Hepatocyte (in vitro differentiated cells): ENCODE measurements around the gene CTBP1. TPM values are rescaled to one million over a fixed set of nuclear protein-coding genes. Genes with fewer than 3 reads are reported as not detected.

Source experiments
- DNase-seq: peaks from one replicate; pipeline ENCODE4 v3.0.0-alpha.2; 2016; ENCODE audit warnings: low spot score
- H2AFZ ChIP-seq: fragments of 200-600 bp; sonication (generic); 2 replicates; pipeline ENCODE4 v1.6.0; 2016; ENCODE audit warnings: antibody characterized with exemption, mild to moderate bottlenecking
- H3K27ac ChIP-seq: fragments of 200-600 bp; sonication (generic); 2 replicates; pipeline ENCODE4 v1.5.1; 2016; ENCODE audit warnings: mild to moderate bottlenecking
- H3K27me3 ChIP-seq: fragments of 200-600 bp; sonication (generic); 2 replicates; pipeline ENCODE4 v1.6.1; 2016
- H3K36me3 ChIP-seq: fragments of 200-600 bp; sonication (generic); replicated peaks from 2 replicates; pipeline ENCODE4 v1.5.1; 2016; ENCODE audit warnings: low read depth; ENCODE audit not compliant: insufficient read depth
- H3K4me1 ChIP-seq: fragments of 200-600 bp; sonication (generic); 2 replicates; pipeline ENCODE4 v1.5.1; 2016; ENCODE audit warnings: mild to moderate bottlenecking, moderate library complexity; ENCODE audit not compliant: insufficient read depth
- H3K4me2 ChIP-seq: fragments of 200-600 bp; sonication (generic); 2 replicates; pipeline ENCODE4 v1.6.0; 2016
- H3K4me3 ChIP-seq: fragments of 200-600 bp; sonication (generic); 2 replicates; pipeline ENCODE4 v1.5.1; 2016; ENCODE audit warnings: mild to moderate bottlenecking
- H3K79me2 ChIP-seq: fragments of 200-600 bp; sonication (generic); 2 replicates; pipeline ENCODE4 v1.6.0; 2017; ENCODE audit warnings: mild to moderate bottlenecking
- H3K9me2 ChIP-seq: fragments of 200-600 bp; sonication (generic); replicated peaks from 2 replicates; pipeline ENCODE4 v1.6.0; 2017; ENCODE audit warnings: mild to moderate bottlenecking; ENCODE audit not compliant: insufficient read depth
- H3K9me3 ChIP-seq: fragments of 200-600 bp; sonication (generic); 2 replicates; pipeline ENCODE4 v1.5.1; 2016; ENCODE audit warnings: low read depth, mild to moderate bottlenecking
- H4K20me1 ChIP-seq: fragments of 200-600 bp; sonication (generic); 2 replicates; pipeline ENCODE4 v1.6.0; 2016; ENCODE audit warnings: mild to moderate bottlenecking; ENCODE audit not compliant: insufficient read depth, poor library complexity, severe bottlenecking
- EZH2 ChIP-seq: fragments of 200-600 bp; sonication (generic); IDR thresholded peaks from 2 replicates; pipeline ENCODE4 v1.6.1; 2016; ENCODE audit warnings: antibody characterized with exemption, mild to moderate bottlenecking, borderline replicate concordance
- EZH2phosphoT487 ChIP-seq: fragments of 200-600 bp; sonication (generic); IDR thresholded peaks from one replicate; pipeline ENCODE4 v1.6.1; 2018; ENCODE audit warnings: antibody characterized with exemption, mild to moderate bottlenecking, low read depth, moderate library complexity; ENCODE audit not compliant: unreplicated experiment, severe bottlenecking
- WGBS: methylation state at CpG from one replicate; pipeline ENCODE4 v1.1.6; 2016; ENCODE audit warnings: low lambda C conversion rate; ENCODE audit errors: missing lambda C conversion rate; 5-methylcytosine and 5-hydroxymethylcytosine counted together
- polyA plus RNA-seq: library from polyadenylated mRNA; unstranded; fragments of >200 nt; fragmentation: Nextera tagmentation; extraction: Ambion mirVana; gene quantifications from 2 replicates; pipeline ENCODE4 v1.2.1, GENCODE V29; 2016
- total RNA-seq: library from RNA; depleted of rRNA; stranded (reverse); fragments of >200 nt; gene quantifications from 2 replicates; pipeline ENCODE4 v1.2.3, GENCODE V29; 2014
- TF ChIP-seq, protein P1 (sequence below): fragments of 200-600 bp; sonication (generic); IDR thresholded peaks from 2 replicates; pipeline ENCODE4 v1.5.1; 2016; ENCODE audit warnings: antibody characterized with exemption, mild to moderate bottlenecking; ENCODE audit not compliant: poor library complexity

Gene CTBP1
- total and polyA plus RNA-seq, 2 experiments from 2014 or later: 169 to 179 TPM

DNA sequence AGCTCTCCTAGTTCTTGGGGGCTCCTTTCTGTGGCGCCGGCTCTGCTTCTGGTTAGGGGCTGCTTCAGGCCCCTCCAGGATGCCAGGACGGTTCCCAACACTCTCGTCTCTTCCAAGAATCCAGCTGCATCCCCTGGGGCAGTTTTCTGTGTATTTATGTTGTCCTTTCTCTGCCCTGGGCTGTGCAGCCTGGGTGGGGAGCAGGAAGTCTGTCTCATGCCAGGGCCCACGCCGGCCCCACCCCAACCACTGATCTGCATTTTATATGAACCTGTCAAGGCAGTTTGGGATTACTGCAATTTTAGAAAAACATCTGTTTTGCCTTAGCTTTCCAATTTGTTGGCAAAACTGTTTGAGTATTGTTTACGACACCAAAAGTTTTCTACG lies 14.6 kb downstream of the CTBP1 start:
- Histone ChIP-seq H3K27ac (peak overlapping the region; percentile 80), H2AFZ (no peak overlapping the region), H3K4me3 (no peak overlapping the region), H4K20me1 (peaks cover 42% of the 10 kb centered on the region), H3K36me3 (no peaks in the 10 kb centered on the region), H3K4me2 (peak overlapping the region; percentile 41), H3K9me3 (no peaks in the 10 kb centered on the region), H3K9me2 (no peaks in the 10 kb centered on the region), H3K79me2 (peaks cover 49% of the 10 kb centered on the region), H3K4me1 (peaks cover 14% of the 10 kb centered on the region), H3K27me3 (no peaks in the 10 kb centered on the region)
- TF ChIP-seq EZH2: no peak
- TF ChIP-seq EZH2phosphoT487: no peak
- TF ChIP-seq, protein P1, sequence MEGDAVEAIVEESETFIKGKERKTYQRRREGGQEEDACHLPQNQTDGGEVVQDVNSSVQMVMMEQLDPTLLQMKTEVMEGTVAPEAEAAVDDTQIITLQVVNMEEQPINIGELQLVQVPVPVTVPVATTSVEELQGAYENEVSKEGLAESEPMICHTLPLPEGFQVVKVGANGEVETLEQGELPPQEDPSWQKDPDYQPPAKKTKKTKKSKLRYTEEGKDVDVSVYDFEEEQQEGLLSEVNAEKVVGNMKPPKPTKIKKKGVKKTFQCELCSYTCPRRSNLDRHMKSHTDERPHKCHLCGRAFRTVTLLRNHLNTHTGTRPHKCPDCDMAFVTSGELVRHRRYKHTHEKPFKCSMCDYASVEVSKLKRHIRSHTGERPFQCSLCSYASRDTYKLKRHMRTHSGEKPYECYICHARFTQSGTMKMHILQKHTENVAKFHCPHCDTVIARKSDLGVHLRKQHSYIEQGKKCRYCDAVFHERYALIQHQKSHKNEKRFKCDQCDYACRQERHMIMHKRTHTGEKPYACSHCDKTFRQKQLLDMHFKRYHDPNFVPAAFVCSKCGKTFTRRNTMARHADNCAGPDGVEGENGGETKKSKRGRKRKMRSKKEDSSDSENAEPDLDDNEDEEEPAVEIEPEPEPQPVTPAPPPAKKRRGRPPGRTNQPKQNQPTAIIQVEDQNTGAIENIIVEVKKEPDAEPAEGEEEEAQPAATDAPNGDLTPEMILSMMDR: no peak
- 69% methylated on average over 8 of the region's 8 CpGs for WGBS
- DNase-seq: peak; percentile 41

DNA sequence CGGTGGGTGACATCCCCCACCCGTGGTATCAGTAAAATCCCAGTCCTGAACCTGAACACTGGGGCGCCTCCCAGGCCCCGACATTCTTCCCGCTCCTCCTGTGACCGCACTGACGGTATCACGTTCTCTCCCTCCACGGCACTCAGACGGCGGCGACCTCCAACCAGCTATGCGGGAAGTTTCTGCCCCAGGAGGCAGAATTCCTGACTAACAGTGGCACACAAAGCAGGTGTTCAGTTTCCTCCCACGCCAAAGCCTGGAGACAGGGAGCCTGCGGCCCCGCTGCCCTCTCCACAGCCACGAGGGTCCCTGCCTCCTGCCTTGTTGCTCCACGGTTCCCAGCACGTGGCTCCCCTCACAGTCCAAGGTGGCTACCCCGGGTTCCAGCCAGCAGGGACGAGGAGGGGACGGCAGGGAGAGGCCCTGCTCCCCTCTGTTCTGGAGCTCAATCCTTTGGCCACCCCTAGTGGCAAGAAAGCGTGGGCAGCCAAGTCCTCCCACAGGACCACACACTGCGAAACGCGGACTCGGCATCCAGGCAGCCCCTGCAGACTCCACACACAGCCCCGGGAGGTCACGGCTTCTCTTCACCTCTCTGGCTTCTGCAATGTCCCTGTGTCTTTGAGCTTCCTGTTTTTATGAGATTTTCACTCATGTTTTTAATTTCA lies 15.2 kb downstream of the CTBP1 start:
- H2AFZ ChIP-seq: no peak overlapping the region
- peaks cover 36% of the 10 kb centered on the region for H4K20me1 ChIP-seq
- H3K9me2 ChIP-seq: no peaks in the 10 kb centered on the region
- TF ChIP-seq EZH2 (no peak), EZH2phosphoT487 (no peak)
- TF ChIP-seq, protein P1: peak; percentile 33
- no peaks in the 10 kb centered on the region for H3K27me3 ChIP-seq
- peaks cover 44% of the 10 kb centered on the region for H3K79me2 ChIP-seq
- peak overlapping the region; percentile 41 for H3K4me2 ChIP-seq
- H3K36me3 ChIP-seq: no peaks in the 10 kb centered on the region
- 77% methylated on average over 29 of the region's 29 CpGs for WGBS
- H3K4me3 ChIP-seq: no peak overlapping the region
- peak; percentile 48 for DNase-seq
- H3K27ac ChIP-seq: peak overlapping the region; percentile 80
- peaks cover 14% of the 10 kb centered on the region for H3K4me1 ChIP-seq
- no peaks in the 10 kb centered on the region for H3K9me3 ChIP-seq

DNA sequence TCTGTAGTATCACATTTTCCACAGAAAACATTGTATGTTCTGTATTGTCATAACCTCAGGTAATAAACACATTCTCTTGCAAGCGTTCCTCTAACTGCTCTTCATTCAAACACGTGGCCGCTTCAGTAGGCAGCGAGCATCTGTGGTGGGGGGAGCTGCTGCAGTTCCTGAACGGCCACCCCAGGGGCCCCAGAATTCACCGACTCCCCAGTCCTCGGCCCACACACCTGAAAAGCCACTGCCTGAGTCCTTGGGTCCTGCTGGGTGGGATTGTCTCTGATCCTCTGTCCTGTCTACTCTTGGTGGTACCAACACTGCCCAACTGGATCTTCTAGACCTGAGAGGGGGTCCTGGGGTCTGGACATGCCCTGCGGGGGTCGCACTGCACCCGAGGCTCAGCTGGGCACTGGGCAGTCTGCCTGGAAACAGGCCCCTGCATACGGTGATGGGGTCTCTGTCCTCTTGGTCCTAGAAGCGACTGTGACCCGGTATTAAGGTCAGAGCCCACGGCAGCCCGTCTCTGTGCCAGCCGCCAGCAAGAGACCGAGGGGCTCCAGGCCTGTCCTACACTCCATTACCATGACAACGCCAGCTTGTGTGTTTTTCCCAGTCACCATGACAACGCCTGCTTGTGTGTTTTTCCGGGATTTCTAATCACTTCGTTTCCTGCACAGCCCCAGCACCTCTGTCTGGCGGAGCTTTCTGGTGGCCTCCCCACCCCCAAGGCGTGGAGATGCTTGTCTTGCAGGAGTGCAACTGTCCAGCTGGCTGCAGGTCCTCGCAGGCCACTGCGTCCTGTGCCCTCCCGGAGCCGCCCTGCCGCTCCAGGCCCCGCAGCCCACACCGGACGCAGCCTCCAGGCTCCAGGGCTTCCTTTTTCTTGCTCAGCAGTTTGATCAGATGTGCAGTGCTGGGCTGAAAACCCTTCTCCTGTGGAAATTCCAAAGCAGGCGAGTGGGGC lies 16.0 kb downstream of the CTBP1 start:
- no peaks in the 10 kb centered on the region for H3K27me3 ChIP-seq
- no peaks in the 10 kb centered on the region for H3K9me2 ChIP-seq
- peaks cover 35% of the 10 kb centered on the region for H3K79me2 ChIP-seq
- no peak overlapping the region for H3K4me2 ChIP-seq
- TF ChIP-seq EZH2 (no peak), EZH2phosphoT487 (no peak)
- TF ChIP-seq, protein P1: no peak
- H3K4me3 ChIP-seq: no peak overlapping the region
- H3K4me1 ChIP-seq: peaks cover 14% of the 10 kb centered on the region
- H4K20me1 ChIP-seq: peaks cover 30% of the 10 kb centered on the region
- no peaks in the 10 kb centered on the region for H3K36me3 ChIP-seq
- H3K9me3 ChIP-seq: no peaks in the 10 kb centered on the region
- H2AFZ ChIP-seq: no peak overlapping the region
- WGBS: 84% methylated on average over 32 of the region's 32 CpGs
- H3K27ac ChIP-seq: peak overlapping the region; percentile 80
- peak; percentile 66 for DNase-seq
